T47D (cell line): ENCODE results near the gene TMEM123.
"Not testable (repeated sequence)": the region's sequence is repeated elsewhere in the genome, so short reads cannot be mapped to it uniquely, and the experiment has no call there.

Experiments used
- DNase-seq, 2 experiments: peaks; one replicate each; pipeline versions ENCODE4 v3.0.0 to v3.0.0-alpha.2; 2011 to 2012; ENCODE audit warnings: low read depth in 1 of 2, low spot score in 1 of 2
- JUND ChIP-seq: IDR thresholded peaks from 2 replicates; pipeline ENCODE4 v1.6.1; 2012; ENCODE audit warnings: low read depth
- in situ Hi-C: cut with HindIII; loops from 2 replicates; pipeline ENCODE4 v1.10.0; 2016; ENCODE audit warnings: low sequenced_read_pairs, low pct_unique_long_range_greater_than_20kb

TMEM123 gene

GRCh38 chr11:102436976-102437375, 15.6 kb downstream of the TMEM123 start:
- TF ChIP-seq JUND: no peak
- in situ Hi-C loops: no loop called here
- DNase-seq: no peak

DNA sequence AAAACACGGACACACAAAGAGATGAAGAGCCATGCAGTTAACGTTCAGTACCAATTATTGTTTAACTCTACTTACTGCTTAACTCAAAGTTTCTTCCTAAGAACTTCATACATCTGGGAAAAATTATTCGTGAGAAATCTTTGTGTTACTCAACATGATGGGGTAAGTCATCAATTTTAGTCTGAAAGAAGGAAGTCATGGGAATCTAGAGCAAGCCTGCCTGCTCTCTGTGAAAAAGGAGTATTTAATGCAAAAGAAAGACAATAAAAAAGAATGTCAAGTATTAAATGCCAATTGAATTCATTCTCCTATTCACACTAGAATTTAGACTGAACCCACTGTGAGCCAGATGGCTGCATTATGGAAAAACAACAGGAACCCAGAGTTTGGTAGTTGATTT, 16.0 kb downstream of the TMEM123 start:
- DNase-seq: no peak
- TF ChIP-seq JUND: no peak
- in situ Hi-C loops: no loop called here

DNA sequence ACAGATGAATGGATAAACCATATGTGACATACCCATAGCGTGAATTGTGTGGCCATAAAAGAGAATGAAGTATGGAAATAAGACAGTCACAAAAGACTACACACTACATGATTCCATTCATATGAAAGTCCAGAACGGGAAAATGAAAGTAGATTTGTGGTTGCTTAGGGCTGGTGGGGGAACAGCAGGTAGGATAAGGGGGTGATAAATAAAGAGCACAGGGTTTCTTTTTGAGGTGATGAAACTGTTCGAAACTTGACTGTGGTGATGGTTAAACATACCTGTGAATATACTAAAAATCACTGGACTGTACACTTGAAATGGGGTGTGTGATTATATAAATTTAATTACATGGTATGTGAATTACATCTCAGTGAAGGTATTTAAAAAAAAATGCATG, 16.9 kb downstream of the TMEM123 start:
- no peak for TF ChIP-seq JUND
- DNase-seq: no peak
- in situ Hi-C loops: no loop called here

GRCh38 chr11:102433571-102433970, 19.0 kb downstream of the TMEM123 start:
- DNase-seq, in situ Hi-C loops: not testable (repeated sequence)

DNA sequence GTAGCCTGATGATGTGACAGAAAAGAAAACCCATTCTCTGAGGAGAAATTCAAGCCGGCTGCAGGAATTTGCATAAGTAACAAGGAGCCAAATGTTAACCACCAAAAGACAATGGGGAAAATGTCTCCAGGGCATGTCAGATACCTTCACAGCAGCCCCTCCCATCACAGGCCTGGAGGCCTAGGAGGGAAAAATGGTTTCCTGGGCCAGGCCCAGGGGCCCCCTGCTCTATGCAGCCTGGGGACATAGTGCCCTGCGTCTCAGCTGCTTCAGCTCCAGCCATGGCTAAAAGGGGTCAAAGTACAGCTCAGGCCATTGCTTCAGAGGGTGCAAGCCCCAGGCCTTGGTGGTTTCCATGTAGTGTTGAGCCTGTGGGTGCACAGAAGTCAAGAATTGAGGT, 20.0 kb downstream of the TMEM123 start:
- DNase-seq, in situ Hi-C loops: not testable (repeated sequence)

GRCh38 chr11:102431404-102431803, 21.2 kb downstream of the TMEM123 start:
- TF ChIP-seq JUND: no peak
- no peak for DNase-seq
- in situ Hi-C loops: no loop called here

- peak in 1 of 2 experiments; percentile 32 for DNase-seq
- no peak for TF ChIP-seq JUND
Observed at GRCh38 chr11:102430158-102430836, 22.3 kb downstream of the TMEM123 start.

DNA sequence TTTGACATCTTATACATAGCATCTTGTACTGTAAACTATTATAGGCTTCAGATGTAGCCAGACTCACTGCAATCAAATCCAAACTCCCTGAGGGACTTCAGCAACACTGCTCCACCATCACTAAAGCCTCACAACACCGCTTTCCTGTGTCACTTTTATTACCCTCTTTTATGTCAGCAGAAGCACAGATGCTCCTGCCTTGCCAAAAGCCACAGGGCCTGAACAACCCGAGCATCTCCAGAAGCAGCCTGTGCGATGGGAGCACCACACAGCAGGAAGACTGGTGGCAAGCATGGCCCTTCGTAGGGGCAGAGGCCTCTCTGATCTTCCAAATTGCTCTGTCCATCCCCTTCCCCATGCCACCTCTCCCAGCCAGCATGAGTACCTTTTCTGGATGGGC, 22.9 kb downstream of the TMEM123 start:
- no peak for TF ChIP-seq JUND
- in situ Hi-C loops: no loop called here
- no peak for DNase-seq

More at GRCh38 chr11:102430158-102430836, 22.3 kb downstream of the TMEM123 start:
- in situ Hi-C loops: no loop called here

GRCh38 chr11:102429226-102429625, 23.3 kb downstream of the TMEM123 start:
- no peak for DNase-seq
- in situ Hi-C loops: no loop called here
- no peak for TF ChIP-seq JUND

DNA sequence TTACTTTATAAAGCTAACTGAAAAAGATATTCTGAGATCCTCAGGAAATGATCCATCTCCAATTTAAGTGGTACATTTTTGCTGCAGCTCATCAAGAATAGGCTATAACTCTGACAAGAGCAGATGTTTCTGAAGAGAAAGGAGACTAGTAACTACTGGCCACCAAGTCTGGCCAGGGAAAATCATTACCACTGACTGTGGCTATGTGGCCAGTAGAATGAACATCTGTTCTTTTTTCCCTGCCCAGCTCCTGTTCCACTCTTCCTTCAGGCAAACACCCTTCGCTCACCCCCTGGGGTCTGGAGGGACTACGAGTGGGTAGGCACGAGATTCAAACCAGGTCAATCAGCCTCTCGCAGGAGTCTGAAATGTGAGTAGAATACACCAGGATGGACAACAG, 23.9 kb downstream of the TMEM123 start:
- no peak for TF ChIP-seq JUND
- no peak for DNase-seq
- in situ Hi-C loops: no loop called here

- no peak for DNase-seq
- TF ChIP-seq JUND: no peak
- in situ Hi-C loops: no loop called here
Observed at GRCh38 chr11:102427068-102427467, 25.5 kb downstream of the TMEM123 start.

DNA sequence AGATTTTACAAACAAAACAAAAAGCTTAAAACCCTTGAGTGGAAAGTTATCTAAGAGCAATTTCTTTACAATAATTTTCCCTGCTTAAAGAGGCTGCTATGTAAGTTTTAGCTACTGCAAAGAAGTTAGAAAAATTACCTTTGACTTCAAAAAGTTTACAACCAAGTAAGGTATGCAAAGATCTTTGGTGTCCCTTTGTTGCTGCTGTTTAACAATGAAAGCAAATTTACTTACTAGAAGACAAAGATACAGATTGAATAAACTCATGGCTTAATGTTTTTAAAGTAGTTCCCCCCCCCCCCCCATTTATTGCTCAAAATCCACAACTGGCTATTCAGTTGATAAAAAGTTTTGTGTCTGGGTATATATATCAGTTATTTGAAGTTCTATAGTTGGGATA, 26.0 kb downstream of the TMEM123 start:
- no peak for TF ChIP-seq JUND
- no peak for DNase-seq
- in situ Hi-C loops: no loop called here

DNA sequence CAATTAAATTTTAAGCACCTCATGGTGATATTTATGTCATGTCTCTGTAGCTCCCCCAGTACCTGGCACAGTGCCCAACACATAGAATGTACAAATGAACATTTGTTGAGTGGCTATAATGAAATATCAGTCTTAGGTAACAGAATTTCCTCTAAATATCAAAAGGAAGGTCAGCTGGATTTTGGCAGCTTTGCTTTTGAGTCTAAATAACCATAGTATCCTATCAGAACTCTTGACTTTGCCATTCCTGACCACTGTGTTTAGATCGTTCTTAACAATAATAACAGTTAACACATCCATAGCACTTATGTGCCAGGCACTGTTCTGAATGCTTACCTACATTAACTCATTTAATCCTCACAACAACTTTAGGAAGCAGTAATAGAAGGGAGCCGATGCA, 26.6 kb downstream of the TMEM123 start:
- TF ChIP-seq JUND: no peak
- DNase-seq: no peak
- in situ Hi-C loops: no loop called here

GRCh38 chr11:102423936-102424335, 28.6 kb downstream of the TMEM123 start:
- in situ Hi-C loops: no loop called here
- TF ChIP-seq JUND: no peak
- no peak for DNase-seq
